ENCODE results near the gene RANBP10.

RANBP10 gene

DNA sequence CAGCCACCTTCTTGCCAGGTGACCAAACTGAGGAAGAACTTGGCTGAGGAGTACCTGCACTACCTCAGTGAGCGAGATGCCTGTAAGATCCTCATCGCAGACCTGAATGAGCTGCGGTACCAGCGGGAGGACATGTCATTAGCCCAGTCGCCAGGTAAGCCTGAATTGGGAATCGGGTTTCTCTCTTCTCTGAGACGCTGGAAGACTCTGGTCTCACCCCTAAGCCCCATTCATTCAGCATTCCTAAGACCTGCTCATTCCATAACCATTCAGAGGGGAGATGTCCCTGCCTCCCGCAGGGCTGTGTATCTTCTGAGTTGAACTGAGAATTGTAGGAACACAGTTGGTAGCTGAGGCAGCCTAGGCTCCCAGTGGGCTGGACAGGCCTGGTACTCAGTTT, 18.8 kb upstream of the RANBP10 start:
- no peak for DNase-seq

DNA sequence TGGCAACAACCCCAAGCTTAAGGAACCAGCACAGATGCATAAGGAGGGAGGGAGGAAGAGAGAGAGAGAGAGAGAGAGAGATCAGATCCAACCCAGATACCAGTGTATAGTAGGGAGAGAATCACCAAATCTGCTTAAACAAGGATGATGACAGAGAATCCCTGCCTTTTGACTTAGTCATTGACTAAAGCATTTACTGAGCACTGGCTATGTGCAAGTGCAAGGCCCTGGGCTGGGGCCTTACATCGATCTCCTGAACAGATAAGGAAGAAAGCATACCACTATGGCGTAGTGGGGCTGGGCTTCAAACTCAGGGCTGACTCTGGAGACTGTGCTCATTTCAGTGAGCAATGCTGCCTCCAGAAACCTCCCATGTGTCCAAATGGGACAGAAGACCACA, 16.2 kb upstream of the RANBP10 start:
- no peak for DNase-seq

DNA sequence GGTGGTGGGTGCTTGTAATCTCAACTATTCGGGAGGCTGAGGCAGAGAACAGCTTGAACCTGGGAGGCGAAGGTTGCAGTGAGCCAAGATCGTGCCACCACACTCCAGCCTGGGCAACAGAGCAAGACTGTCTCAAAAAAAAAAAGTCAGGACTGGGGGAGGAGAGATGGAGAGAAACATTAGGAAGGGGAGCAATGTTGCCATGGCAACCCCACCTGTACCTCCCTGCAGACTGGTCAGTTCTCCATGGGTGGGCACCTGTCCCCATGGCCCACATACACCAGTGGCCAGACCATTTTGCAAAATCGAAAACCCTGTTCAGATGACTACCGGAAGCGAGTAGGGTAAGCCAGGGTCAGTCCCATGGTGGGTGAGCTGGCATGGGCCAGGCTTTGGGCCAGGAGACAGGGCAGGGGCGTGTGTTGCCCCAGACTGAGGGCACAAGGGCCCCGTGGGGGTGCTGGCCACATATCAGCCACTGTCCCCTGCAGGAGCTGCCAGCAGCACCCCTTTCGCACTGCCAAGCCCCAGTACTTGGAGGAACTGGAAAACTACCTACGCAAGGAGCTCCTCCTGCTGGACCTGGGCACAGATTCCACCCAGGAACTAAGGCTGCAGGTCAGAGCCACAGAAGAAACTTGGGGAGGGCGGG, 14.4 kb upstream of the RANBP10 start:
- DNase-seq = no peak

DNA sequence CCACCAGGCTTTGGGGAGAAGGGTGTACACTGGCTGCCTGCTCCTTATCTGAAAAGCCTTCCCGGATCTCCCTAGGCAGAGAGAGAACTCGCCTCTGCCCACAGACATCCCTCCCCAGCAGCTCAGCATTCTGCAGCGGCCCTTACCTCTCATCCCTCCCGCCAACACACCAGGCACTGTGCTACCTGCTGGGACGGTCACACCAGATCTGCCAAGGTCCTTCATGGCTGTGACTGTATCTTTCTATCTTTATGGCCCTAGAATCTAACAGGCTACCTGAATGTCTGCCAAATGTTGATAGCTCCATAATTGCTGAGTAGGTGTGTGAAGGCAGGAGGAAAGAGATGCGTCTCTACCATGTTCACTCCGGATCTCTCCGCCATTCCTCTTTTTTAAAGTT, 8.2 kb upstream of the RANBP10 start:
- DNase-seq = no peak

DNA sequence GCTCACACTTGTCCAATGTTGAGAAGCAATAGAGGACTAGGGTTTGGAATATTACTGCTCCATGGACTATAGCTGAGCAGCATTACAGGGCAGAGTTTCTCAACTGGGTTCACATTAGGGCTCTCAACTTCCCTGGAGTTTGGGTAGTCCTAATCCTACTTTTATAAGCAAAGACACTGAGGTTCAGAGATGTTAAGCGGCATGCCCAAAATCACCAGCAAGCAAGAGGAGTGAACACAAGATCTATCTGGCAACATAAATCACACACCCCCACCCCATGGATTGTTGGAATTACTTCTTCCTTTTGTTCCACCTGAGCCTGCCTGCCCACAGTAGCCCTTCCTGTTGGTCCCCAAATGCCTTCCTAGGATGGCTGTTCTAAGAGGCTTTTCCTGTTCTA, 5.5 kb upstream of the RANBP10 start:
- no peak for DNase-seq

DNA sequence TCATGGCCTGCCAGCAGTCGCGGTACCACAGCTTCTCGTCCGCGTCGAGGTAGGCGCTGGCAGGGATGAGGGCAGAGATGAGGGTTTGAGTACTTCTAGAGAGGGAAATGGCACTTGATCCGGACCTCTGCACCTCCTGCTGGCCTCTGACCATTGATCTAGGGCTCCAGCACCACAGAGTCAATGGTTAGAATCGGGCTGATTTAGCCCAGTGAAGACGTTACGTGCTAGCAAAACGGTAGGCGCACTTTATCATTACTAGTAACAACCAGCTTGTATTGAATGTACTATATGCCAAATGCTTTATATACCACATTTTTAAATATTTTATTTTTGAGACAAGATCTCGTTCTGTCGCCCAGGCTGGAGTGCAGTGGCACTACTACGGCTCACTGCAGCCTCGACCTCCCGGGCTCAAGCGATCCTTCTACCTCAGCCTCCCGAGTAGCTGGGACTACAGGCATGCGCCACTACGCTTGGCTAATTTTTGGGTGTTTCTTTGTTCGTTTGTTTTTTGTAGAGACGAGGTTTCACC, 855 bp upstream of the RANBP10 start:
- no peak for DNase-seq

DNA sequence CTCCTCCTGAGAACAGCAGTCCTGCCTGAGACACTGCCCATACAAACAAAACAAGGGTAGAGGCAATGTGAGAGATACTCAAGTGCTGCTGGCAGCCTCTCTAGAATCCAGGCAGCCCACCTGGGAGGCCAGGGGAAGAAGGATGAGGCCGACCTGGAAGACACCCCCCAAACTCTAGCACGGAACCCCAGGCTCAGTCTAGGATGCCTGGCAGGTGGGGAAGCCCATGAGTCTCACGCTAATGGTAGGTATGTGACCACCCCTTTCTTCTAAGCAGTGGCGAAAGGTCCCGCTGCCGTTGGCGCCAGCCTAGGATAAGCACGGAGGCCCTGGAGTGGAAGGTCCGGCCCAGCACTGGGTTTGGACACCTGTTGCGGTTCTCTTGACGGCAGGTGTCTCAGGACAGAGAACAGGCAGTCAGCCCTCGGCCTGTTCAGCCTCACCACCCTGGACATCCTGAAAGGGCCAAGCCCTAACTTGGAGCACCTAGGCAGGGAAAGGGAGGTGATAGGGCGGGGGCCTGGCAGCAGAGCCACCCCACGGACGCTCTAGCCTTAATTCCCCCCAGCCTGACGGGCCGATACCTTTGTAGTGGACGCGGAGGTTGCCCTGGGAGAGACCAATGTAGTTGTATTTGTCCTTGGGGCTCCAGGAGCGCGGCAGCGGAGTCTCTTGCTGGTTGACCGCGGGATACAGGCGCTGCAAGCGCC, 487 bp downstream of the RANBP10 start:
- no peak for DNase-seq

DNA sequence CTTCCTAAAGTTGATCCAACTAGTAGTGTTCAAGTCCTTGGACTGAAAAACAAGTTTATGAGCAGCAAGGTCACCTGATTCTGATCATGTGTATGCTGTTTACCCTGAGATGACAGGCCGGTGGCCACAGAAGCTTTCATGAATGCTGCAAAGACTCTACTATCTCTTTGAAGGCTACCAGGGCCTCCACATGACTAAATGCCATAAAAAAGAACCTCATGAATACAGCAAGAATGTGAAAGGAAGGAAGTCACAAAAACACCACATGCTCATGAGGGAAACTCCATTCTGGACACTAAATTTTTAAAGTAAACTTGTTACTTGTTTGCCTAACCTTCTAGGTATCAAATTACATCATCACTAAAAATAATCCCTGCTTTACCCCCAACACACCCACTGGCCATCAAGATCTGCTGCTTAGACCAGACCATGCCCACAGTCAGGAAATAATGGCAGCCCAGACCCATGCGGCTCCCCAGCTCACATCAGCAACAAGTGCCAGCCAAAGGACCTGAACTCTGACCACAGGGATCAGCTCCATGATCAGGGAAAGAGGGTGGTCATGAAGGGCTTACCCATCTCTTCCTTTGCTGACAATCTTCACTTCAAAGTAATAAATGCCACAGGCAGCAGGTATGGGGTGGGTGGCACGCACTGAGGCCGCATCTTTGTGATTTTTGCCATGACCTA, 1.4 kb downstream of the RANBP10 start:
- no peak for DNase-seq

DNA sequence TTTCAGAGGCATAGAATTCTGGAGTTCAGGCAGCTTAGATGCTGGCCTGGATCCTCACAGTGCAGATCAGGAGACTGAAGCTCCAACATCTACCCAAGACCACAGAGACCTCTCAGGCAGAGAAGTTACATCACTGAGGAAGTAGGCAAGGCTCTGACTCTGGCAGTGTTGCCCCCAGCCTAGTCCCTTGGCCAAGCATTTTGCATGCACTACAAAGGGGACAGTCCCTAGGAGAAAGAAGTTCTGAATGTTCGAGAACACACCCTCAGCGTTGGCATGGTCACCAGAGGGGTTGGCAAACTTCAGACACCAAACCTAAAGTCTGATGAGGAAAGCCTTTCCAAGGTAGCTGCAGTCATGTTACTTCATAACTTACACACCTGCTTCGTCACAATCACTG, 2.5 kb downstream of the RANBP10 start:
- DNase-seq = no peak

DNA sequence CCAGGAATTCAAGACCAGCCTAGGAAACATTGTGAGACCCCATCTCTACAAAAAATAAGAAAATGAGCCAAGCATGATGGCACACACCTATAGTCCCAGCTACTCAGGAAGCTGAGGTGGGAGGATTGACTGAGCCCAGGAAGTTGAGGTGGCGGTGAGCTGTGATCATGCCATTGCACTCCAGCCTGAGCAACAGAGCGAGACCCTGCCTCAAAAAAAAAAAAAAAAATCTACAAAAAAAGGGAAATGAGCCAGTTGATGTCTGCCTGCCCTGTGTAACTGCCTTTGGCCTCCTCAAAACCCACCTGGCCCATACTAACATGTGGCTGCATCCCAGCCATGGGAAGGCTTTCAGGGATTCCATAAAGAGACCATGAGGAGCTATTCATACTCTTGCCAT, 4.5 kb downstream of the RANBP10 start:
- no peak for DNase-seq

DNA sequence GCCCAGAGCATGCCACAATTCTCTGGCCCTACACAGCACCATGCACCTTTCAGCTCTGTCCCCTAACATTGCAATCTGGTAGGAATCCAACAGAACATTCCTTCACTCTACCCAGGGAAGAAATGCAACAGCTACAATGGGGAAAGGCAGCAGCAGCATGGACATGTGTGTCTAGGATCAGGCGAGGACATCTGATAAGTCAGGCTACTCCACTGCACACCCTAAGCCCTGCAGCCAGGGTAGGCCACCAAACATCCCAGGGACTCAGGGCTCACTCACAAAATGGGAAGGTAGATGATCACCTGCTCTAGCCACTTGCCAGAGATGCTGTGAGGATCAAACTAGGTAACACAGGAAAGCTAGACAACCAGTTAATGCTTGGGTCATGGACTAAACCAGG, 5.1 kb downstream of the RANBP10 start:
- DNase-seq = no peak

DNA sequence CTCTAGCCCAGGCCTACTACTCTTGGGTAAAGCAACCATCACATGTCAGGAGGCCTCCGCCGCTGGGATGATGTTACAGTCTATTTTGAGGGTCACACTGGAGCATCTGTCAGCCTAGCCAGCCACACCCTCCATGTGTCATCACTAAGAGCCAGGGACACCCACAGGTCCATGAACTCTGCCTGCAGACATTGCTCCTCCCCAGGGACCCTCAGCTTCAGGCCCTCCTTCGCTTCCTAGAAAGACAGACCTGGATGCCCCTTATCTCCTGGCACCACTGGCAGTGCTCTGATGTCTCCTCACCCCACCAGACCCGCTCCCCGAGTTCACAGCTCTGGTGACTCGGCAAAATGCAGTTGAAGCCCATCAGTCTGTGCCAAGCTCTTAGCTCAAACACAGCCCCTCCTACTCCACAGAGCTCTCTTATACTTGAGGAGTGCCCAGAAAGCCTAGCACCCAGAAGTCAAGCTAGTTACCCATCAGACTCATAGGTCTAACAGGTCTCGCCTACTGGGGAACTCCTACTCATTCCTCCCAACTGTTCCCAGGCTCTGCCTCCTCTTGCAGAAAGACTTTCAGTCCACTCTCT, 5.9 kb downstream of the RANBP10 start:
- peak; percentile 19 for DNase-seq

DNA sequence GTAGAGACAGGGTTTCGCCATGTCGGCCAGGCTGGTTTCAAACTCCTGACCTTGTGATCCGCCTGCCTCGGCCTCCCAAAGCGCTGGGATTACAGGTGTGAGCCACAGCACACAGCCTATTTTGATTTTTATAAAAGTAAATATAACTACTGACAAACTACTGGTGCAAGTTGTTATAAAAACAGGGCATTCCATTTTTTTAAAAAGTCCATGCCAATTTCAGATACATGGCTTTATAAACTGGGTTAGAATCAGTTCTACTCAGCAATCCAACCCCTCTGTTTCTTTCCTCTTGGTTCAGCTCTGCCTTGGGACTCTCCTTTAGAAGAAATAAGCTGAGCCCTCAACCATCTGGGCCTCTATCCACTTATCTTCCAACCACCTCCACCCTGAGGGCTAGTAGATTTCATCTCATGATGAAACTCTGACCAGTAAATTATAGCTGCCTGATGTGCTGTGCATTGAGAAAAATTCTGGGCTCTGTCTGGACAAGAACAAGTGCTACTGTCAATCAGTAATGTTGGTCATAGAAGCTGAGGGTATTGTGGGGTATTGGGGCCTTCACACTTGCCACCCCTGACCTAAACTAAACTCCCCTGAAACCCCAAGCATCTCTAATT, 10.2 kb downstream of the RANBP10 start:
- DNase-seq = no peak

DNA sequence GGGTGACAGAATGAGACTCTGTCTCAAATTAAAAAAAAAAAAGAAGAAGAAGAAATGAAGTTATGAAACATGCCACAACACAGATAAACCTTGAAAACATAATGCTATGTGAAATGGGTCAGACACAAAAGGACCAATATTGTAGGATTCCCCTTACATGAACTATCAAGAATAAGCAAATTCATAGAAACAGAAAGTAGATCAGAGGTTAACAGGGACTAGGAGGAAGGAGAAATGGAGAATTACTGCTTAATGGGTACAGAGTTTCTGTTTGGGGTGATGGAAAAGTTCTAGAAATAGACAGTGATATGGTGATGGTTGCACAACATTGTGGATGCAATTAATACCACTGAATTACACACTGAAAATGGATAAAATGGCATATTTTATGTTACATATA, 16.3 kb downstream of the RANBP10 start:
- no peak for DNase-seq

DNA sequence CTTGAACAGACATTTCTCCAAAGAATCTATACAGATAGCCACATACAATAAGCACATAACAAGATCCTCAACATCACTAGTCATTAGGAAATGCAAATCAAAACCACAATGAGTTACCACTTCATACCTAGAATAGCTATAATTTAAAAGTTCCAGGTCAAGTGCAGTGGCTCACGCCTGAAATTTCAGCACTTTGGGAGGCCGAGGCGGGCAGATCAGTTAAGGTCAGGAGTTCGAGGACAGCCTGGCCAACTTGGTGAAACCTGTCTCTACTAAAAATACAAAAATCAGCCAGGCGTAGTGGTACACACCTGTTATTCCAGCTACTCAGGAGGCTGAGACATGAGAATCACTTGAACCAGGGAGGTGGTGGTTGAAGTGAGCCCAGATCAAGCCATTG, 19.9 kb downstream of the RANBP10 start:
- no peak for DNase-seq

DNA sequence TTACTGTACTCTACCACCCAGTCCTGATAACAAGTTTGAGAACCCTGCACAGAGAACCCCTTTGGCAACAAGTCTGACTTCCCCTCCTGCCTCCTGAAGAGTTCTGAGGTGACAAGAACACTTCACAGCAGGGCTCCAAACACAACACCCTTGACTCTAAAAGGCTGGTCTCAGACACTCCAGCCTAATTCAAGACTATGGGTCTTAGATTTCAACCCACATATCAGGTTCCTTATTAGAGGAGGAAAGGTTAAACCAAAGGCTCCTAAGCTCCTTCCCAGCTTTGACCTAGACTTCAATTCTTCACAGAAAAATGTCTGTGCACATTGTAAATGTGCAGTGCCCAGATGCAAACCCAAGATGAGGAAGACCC, 23.0 kb downstream of the RANBP10 start:
- DNase-seq = no peak

DNA sequence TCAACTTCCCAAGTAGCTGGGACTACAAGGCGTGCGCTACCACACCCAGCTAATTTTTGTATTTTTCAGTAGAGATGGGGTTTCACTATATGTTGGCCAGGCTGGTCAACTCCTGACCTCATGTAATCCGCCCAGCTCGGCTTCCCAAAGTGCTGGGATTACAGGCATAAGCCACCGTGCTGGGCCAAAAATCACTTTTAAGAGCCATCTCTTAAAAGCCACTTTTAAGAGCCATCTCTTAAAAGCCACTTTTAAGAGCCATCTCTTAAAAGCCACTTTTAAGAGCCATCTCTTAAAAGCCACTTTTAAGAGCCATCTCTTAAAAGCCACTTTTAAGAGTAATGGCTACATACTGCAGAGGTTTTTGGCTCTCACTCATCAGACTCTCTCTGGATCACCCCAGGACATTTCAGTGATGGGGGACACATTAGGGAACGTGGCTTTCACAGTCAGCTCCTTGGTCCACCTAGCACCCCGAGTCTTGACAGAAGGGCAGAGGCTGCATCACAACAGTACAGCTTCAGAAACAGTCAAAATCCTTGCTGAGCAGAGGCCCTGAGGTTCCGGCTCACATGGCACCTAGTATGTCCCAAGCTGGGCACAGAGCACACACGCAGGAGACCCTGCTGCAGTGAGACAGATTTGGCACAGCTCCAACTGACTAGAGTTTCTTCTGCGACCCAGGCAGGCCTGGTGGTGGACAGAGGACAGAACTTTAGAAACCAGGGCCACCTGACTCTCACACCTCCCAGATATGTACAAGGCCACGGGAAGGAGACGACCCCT, 23.6 kb downstream of the RANBP10 start:
- DNase-seq = no peak

DNA sequence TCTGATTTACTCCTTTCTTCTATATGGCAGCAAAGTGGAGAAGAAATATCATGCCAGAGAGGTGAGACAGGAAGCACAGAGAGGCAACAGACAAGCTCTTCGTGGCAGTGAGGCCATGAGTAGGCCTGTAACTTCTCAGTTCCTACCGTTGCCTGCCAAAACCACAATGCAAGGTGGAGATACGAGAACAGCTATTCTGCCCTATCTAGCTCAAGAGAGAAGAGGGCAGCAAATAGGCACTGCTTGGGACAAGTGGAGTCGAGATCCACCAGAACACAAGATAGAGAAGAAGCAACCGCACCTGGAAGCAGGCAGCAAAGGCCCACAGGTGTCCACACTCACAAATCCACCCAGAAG, 24.8 kb downstream of the RANBP10 start:
- no peak for DNase-seq

DNA sequence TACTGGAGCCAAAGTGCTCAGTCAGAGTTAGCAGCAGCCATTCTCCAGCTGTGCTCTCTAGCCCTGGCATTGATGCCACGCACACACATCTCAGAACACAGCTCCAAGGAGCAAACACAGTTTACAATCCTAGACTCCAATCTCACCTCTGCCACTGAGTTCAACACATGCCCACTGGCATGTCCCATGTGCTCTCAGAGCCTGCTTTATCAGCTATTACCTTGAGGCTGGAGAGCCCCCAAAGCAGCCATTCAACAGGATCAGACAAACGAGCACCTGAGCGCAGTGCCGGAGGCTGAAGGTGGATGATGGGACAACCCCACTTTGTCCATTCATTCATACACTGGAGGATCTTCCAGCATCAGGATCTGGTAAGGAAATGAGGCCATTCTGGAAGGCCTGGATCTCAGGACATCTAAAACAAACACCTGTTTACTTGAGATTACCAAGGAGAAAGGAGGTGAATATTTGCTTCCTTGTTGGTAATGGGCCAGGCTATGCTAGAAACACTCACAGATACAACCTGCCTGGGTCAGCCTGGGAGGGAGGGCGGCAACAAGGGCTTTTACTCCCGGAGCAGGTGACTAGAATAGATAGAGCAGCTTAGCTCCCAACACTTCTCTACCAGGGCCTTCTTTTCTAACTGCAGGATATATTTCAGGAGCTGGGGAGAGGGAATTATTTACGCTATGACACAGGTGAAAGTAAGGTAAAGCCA, 25.4 kb downstream of the RANBP10 start:
- no peak for DNase-seq

DNA sequence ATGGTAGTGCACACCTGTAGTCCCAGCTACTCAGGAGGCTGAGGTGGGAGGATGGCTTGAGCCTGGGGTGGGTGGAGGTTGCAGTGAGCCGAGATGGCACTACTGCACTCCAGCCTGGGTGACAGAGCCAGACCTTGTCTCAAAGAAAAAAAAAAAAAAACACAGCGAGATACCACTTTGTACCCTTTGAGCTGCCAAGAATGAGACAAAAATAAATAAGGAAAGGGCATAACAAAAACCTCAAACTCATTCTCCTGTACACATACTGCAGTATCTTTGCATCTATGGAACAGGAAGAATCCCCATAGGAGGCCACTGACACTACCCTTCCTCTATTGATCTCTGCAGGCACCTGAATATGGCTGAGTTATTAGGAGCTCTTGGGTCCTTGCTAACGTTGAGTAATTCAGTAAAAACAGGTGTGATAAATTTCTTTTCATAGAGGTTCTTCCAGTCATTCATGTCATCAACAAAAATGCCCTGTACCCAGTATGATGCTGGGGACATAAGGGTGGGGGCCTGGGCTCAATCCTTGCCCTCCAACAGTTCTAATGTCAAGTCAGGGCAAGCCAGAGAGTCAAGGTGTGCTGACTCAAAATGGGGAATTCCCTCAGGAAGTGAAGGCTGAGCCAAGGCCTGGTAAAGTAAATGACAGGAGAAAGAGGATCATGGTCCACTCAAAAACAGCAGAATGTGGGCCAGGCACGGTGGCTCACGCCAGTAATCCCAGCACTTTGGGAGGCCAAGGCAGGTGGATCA, 26.9 kb downstream of the RANBP10 start:
- no peak for DNase-seq

DNA sequence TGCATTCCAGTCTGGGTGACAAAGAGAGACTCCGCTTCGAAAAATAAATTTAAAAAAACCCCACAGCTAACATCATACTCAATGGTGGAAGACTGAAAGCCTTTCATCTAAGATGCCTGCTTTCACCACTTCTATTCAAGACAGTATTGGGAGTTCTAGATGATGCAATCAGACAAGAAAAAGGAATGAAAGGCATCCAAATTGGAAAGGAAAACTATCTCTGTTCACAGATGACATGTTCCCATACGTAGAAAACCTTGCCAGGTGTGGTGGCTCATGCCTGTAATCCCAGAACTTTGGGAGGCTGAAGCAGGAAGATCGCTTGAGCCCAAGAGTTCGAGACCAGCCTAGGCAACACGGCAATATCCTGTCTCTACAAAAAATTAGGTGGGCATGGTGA, 31.1 kb downstream of the RANBP10 start:
- DNase-seq = no peak
